ENCODE data around the gene KIAA0319L.

KIAA0319L gene

DNA sequence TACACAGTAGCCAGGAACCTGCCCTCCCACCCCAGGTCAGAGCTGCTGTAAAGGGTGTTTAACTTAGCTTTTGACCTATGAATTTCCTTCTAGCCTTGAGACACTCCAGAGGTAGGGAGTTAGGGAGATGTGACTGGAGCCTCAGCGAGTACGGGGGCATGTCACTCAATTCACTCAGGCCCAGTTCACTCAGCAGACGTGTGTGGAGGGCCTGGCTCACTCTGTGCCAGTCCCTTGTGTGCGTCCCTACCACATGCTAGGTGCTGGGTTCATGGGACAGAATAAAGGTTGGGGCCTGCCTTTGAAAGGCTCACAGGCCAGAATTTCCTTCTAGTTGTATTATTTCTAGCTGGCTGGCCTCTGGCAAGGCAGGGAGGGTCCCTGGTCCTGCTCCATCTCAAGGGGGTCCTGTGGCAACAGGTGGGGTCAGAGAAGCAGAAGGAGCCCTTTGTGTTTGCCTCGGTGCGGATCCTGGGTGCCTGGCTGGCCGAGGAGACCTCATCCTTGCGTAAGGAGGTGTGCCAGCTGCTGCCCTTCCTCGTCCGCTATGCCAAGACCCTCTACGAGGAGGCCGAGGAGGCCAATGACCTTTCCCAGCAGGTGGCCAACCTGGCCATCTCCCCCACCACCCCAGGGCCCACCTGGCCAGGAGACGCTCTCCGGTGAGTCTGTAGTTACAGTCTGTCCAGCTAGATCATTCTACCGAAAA is 4.9 kb upstream of the KIAA0319L start:
- no peak for DNase-seq

DNA sequence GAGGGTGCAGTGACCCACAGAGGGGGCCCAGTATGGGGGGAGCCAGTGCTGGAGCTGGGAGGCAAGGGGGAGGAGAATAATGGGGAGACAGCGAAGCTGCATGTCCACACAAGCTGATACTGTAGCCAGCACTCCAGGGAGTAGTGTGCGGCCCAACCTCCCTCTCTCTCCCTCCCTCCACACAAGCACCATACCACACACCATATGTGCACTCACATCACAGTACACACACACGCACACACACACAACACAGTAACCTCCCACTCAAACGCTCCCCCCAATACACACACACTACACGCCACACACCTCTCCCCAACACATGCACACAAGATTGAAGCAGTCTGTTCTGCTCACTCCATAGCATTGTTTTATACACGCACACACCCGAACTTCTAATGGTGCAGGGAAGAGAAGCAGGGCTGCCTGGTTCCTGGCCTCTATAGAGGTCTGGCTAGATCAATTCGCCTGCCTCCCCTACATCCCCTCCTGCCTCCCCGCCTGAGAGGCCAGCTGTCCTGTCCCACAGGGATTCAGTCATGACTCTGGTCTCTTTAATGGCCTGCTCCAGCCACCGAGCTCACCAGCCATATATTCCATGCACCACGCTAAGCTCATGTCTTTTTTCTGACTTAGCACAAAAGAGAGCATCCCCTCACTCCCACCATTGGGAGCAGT is 4.2 kb upstream of the KIAA0319L start:
- no peak for DNase-seq

DNA sequence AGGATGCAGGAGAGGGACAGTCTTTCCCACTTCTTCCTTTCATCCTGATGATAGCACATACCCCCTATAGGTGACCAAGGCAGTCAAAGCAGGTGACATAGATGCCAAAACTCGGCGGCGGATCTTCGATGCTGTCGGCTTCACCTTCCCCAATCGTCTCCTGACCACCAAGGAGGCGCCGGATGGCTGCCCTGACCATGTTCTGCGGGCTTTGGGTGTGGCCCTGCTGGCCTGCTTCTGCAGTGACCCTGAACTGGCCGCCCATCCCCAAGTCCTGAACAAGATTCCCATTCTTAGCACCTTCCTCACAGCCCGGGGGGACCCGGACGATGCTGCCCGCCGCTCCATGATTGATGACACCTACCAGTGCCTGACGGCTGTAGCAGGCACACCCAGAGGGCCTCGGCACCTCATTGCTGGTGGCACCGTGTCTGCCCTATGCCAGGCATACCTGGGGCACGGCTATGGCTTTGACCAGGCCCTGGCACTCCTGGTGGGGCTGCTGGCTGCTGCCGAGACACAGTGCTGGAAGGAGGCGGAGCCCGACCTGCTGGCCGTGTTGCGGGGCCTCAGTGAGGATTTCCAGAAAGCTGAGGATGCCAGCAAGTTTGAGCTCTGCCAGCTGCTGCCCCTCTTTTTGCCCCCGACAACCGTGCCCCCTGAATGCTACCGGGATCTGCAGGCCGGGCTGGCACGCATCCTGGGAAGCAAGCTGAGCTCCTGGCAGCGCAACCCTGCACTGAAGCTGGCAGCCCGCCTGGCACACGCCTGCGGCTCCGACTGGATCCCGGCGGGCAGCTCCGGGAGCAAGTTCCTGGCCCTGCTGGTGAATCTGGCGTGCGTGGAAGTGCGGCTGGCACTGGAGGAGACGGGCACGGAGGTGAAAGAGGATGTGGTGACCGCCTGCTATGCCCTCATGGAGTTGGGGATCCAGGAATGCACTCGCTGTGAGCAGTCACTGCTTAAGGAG is 3.3 kb upstream of the KIAA0319L start:
- no peak for DNase-seq

DNA sequence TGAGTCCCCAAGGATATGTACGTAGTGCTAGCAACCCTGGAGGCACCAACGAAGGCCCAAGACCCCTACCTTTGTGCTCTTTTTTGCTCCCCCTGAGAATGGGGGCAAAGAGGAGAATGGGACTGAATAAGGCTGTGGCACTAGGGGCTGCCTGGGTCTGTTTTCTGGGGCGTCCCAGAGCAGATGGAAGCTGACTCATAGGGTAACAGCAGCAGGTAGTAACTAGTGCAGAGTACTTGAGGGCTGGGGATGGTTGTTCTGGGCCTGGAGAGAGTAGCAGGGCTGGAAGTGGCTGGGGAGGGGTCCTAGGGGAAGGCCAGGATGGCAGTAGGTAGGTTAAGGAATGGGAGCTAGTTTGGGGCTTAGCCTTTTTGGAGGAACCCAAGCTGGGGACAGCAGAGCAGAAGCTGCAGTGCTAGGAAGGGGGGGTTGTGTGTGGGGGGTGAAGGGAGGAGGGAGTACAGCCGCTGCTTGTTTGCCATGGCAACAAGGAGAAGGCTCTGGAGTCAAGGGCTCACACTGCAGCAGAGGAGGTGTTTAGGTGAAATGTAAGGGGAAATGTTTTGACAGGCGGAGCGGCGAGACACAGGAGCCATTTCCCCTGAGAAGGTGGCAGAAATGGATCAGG is 2.2 kb upstream of the KIAA0319L start:
- no peak for DNase-seq

DNA sequence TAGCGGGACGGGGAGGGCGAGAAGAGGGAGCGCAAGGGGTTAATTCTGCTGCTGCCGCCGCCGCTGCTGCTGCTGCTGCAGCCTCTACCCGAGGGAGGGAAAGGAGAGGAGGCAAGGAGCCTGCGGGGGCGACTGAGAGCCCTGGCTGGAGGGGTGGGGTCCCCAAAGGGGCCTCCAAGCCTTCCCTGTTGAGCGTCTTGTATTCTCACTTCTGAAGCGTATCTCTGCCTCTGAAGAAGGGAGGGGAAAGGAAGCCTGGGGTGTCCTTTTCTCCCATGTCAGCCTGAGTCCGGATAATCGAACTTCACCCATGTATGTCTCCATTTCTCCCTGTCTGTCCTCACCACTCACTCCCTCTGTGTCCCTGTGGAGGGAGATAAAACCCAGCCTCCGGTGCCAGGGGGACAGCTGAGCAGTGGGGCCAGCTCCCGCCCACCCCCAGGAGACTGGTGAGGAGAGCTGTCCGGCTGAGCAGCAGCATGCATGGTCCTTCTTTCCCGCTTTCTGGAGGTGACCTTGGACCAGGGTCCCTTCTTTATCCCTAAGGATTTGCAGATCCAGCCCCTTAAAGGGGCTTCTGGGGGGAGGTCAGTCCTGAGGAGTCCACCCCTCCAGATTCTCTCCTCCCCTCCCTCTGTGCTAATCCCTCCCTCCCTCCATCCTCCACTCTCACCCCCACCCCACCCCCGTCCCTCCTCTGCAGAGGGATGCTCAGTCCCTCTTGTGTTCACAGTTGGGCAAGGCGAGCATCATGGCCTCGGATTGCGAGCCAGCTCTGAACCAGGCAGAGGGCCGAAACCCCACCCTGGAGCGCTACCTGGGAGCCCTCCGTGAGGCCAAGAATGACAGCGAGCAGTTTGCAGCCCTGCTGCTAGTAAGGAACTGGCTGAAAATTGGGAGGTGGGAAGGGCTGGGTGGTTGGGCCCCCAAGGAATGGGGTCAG is 1.4 kb upstream of the KIAA0319L start:
- DNase-seq: no peak

DNA sequence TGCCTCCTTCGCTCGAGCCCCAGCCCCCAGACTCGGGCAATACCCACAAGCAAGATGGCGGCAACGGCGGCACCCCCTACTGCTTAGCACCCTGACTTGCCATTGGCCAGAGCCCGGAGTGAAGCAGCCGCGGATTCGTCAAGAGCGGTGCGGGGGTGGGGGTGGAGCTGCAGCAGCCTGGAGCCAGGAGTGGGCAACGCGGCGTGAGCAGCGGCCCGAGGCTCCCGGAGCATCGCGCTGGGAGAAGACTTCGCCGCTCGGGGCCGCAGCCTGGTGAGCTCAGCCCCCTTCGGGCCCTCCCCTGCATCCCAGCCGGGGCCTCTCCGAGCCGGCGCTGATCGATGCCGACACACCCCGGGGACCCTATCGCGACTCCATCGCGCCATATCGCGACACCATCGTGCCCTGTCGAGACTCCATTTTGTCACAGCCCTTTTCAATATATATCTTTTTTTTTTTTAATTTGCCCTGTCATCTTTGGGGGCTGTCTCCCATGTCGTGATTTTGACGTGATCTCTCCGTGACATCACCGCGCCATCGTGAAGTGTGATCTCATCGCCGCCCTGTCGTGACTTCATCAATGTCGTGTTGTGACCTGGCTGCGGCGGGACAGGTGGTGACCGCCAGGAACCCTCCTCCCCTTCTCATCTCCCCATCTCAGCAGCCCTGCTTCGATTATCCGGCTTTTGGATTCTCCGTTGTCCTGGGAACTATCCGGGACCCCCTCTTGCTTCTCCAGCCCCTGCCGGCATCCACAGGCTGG is 589 bp upstream of the KIAA0319L start, which contains the start of gene NCDN:
NCDN (plus strand) TSS at position 189 of the 763 bp plus-strand sequence; CDS start at position 581, 392 bp downstream.
- DNase-seq: peak; percentile 96

DNA sequence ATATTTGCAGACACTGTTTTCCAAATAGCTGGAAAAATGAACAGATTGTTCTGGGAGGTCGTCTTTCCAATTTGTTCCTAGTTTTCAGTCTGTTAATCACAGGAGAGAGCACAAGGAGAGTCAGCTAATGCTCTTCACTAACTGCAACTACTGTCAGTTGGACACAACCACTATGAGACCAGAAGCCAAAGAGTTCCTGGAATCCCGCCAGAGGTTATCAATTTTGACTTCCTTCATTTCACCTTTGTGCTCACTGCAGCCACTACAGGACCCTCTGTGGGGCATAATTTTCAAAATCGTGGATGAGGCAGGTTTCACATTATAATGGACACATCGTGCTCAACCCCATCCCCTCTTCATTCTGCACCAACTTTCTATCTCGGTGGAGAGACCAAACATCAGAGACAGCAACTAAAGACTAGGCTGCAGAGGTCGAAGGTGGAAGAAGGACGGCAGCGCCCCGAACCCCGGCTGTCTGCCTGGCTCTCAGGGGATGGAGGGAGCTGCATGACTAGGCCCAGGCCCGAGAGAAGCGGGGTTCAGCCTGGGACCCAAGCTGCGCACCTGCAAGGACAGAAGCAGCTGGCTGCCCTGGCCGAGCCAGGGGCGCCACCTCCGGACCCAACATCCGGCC is 602 bp downstream of the KIAA0319L start:
- no peak for DNase-seq

DNA sequence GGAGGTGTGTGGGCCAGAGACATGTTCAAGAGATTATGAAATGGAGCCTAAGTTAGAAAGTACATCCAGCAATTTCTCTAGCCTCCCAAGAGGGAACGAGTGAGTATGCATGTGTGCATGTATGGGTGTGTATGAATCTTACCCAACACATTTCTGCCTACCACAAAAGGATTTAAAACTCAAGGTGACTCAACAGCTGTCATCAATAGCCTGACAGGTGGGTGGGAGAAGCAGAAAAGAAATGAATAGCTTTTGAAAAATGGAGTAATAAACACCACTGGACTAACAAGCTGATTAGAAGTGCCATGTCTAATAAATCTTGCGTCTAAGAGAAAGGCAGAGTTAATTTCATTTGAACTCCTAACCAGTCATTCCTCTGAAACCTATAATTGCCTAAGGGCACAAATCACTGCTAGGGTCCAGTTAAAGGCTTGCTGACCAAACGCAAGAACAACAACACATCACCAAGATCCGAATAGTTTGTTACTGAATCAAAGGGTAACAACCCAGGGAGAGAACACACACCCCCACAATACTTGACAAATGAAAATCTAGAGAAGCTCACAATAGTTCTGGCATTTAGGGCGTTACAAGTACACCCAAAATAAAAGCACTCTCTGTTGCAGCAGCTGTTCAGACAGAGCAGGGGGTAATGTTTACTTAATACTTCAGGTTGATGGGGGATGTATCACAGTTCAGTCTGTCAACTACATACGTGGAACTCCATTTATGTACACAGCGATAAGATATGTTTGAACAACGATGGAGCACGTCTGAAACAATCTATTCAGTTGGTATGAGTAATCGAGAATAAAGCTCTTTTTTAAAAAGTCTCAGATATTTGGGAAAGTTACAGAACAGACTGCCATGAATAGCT is 1.4 kb downstream of the KIAA0319L start:
- DNase-seq: peak; percentile 63

DNA sequence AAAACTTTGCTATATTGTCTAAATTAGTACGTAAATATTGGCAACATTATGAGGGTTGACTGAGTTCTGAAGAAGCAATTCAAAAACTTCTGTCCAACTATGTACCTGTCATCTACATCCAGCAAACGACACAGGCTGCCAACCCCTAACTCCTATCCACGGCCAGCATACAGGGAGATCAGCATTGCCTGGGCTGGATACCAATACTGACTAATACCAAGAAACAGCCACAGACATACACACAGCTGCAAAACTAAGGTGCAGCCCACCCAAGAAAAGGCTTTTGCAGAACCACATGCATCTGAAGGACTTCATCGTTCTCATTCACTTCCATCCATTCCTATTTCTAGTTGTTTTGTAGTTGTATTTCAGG is 2.0 kb downstream of the KIAA0319L start:
- no peak for DNase-seq

DNA sequence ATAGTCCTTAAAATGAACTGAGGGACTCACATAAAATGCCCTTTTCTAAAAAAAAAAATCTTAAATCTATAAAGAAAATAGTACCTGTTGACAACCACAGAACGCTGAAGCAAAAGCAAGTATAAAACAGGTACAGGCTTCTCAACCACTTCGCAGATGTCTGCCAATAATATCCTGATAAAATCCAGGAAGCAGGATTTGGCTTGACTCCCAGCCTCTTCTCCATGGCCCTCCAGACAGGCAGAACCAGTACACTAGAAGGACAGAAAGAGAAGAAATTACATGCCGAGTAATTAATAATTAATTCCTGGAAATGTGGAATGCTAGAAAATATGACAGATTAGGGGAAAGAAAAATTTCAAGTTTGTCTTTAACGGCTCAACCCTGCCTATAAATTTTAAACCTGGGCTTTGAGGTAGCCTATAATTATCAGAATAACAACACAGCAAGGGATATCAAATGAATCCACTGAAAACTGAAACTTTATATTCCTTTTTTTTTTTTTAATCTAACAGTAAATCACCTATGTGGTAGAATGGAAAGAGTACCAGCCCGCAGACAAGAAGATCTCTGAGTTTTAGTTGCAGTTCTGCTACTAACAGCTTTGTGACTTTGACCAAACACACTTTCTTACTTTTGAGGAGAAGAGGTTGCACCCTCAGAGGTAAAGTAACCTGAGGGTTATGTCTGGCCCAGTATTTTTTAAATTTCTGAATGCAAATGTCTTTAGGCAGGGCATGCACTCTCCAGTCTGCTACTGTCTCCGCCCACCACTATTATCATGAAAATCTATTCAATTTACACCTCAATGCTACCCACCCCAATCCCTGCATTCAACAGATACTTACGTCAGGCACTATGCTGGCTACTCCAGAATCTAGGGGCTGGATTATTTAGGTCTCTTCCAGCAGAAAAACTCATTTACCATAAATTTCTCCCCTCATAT is 2.7 kb downstream of the KIAA0319L start:
- peak; percentile 44 for DNase-seq

DNA sequence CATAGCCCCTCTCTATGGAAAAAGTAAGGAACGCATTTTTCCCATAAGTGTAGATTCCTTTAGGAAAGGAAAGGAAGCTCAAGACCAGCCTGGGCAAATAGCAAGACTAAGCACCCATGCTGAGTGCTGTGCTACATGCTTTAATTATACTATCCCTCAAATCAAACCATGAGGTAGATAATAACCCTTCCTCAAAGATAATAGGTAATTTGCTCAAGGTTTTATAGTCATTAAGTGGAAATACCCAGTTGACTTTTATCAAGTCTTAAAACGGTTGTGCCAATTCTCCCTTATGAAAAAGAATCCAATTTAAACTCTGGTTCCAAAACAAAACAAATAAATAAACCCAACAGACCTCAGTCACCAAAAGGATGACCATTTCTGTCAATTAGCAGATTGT is 3.4 kb downstream of the KIAA0319L start:
- DNase-seq: no peak

DNA sequence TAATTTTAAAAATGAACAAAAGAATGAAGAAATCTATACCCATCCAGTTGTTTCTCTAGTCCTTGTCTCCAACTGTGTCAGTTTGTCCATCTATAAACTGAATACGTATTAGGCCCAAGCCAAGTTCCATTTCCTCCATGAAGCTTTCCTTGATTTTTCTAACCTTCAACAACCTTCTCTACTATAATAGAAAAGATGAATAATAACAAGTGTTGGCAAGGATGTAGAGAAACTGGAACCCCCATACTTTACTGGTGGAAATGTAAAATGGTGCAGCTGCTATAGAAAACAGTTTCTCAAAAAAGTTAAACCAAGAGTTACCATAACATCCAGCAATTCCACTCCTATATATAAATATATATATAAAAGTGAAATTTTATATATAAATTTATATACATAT is 10.6 kb downstream of the KIAA0319L start:
- DNase-seq: no peak

DNA sequence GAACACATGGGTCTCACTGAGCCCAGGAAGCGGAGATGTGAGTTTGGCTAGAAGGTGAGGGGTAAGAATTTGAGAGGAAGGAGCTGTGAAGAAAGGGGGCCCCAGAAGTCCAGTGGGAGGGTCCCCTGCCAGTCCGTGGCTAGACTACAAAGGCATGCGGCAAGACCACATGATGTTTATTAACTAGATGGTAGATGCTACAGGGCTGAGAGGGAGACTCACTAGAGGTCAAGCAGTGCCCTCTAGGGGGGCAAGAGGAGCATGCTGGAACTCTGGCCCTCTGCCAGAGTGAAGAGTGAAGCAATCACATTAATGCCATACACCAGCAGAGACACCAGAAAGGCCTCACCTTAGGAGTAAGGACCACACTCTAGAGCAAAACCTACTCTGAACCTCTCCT is 12.2 kb downstream of the KIAA0319L start:
- DNase-seq: no peak

DNA sequence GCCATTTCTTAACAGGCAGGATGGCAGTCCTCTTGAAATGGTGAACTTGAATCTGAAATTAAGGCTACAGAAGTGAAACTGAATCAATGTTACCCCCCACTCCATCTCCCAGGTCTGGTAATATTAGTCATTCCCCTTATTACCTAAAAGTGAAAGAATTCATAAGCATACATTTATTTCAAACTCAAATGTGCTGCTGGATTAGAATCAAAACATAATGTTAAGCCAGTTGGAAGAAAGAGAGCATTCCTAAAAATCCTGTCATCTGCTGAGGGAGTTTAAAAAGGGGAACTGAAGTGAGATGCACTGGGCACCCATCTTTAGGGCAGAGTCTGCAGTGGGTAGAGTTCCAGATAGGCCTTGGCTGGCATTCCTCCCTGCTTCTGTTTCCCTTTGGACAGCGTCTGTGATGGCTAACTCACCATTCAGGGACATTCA is 17.4 kb downstream of the KIAA0319L start:
- DNase-seq: no peak

DNA sequence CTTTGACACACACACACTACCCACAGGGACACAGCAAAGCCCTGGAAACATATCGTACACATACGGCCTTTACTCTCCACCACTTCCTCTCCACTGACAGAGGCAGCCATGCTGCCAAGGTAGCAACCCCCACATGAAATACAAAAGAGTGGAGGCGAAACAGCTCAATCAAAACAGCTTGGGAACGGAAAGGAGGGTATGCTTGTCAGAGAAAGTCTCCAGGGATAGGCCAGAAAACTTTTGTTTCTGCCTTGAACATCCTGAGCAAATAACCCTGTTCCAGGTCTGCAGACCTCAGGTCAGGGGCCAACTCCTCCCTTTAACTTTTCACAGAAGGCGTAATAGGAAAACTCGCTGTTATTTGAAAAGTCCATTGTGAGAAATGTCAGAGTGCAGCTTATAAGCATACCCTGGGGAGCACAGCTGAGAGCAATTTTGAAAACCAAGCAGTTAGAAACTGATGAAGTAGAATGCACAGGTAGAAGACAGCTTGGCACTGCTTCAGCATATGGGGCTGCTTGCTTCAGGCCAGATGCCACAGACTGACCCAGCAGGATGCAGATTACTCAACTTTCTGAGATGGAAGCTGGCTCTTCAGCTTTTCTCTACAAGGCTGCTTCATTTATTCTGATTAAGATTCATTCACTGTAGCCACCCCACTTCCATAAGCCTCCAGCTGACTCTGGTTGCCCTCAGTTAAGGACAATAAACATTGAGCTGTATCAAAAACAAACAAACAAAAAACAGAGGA is 18.0 kb downstream of the KIAA0319L start:
- no peak for DNase-seq

DNA sequence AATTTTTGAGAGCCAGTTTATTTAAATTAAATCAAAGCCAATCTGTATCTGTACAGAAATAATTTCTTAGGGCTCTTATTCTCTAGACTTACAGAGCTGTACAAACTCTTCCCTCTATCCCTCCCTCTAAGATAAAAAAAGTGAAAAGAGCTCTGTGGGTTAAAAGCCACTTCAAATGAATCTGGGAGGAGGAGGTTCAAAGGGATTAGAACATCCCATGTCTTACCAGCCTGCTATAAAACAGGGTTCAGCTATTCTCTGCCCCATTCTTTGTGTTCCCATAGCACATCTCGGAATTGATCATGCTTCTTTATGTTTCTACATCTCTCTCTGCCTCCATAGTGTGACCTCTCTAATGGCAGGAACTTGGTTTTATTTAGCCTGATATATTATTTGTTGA is 19.4 kb downstream of the KIAA0319L start:
- no peak for DNase-seq

DNA sequence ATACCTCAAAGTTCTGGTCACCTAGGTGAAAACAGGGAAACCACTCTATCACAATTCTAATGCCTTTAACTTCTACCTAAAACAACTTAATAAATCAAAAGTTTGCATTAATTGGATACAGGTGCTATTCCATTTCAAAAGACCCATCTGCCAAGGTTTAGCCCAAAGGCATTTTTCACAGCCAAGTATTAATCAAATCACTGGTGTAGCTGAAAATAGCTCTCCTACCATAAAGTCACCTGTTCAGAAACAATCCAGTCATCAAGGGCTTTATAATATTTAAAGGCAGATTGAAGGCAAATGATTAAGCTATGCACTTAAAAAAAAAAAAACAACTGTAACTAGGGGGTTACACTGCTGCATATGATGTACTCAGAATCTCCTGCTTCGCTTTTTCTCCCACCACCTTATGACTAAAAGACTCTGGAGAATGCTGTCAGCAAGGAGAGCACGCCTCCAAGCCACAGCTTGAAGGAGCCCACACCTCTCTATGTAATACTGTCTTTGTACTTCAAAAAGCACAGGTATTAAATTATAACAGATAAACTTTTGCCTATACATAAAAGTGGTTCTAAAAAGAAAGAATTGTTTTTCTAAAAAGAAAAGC is 20.5 kb downstream of the KIAA0319L start:
- no peak for DNase-seq
